ENCODE measurements around the gene NAT14. TPM values are rescaled to one million over a fixed set of nuclear protein-coding genes. Genes with fewer than 3 reads are reported as not detected.

NAT14 gene
- total RNA-seq, 1 donor = 18.1 TPM

- no peak for DNase-seq (ENCODE audit: low read depth)
- no peak overlapping the region for H3K4me3 ChIP-seq (ENCODE audit: low read depth, low read length)
- no peak for TF ChIP-seq CTCF (IDR thresholded peaks at IDR 0.05; ENCODE audit: insufficient read depth, low read depth, low read length)
These were observed 43.2 kb upstream of the NAT14 start for GRCh38 chr19:55441692-55442321.

GRCh38 chr19:55442372-55442961 is 42.5 kb upstream of the NAT14 start:
- no peak overlapping the region for H3K4me3 ChIP-seq (ENCODE audit: low read depth, low read length)
- DNase-seq (ENCODE audit: low read depth) = no peak
- no peak for TF ChIP-seq CTCF (IDR thresholded peaks at IDR 0.05; ENCODE audit: insufficient read depth, low read depth, low read length)

- DNase-seq (ENCODE audit: low read depth) = no peak
- H3K4me3 ChIP-seq (ENCODE audit: low read depth, low read length) = no peak within 1 kb of the TSS
- TF ChIP-seq CTCF (IDR thresholded peaks at IDR 0.05; ENCODE audit: insufficient read depth, low read depth, low read length) = no peak
These were observed 41.8 kb upstream of the NAT14 start, which contains the start of gene SHISA7 for GRCh38 chr19:55443045-55443823. SHISA7 (minus strand) TSS chr19:55443300; CDS start chr19:55442863, 437 bp downstream.

- no peak for DNase-seq (ENCODE audit: low read depth)
These were observed 41.0 kb upstream of the NAT14 start for GRCh38 chr19:55443824-55444480.

GRCh38 chr19:55444646-55445045 is 40.3 kb upstream of the NAT14 start:
- no peak for TF ChIP-seq CTCF (IDR thresholded peaks at IDR 0.05; ENCODE audit: insufficient read depth, low read depth, low read length)
- no peak for DNase-seq (ENCODE audit: low read depth)
- no peak overlapping the region for H3K4me3 ChIP-seq (ENCODE audit: low read depth, low read length)

More at GRCh38 chr19:55443824-55444480, 41.0 kb upstream of the NAT14 start:
- no peak for TF ChIP-seq CTCF (IDR thresholded peaks at IDR 0.05; ENCODE audit: insufficient read depth, low read depth, low read length)
- H3K4me3 ChIP-seq (ENCODE audit: low read depth, low read length) = no peak overlapping the region

- no peak for DNase-seq (ENCODE audit: low read depth)
- no peak overlapping the region for H3K4me3 ChIP-seq (ENCODE audit: low read depth, low read length)
- TF ChIP-seq CTCF (IDR thresholded peaks at IDR 0.05; ENCODE audit: insufficient read depth, low read depth, low read length) = no peak
These were observed 38.9 kb upstream of the NAT14 start for GRCh38 chr19:55446060-55446459.

Measured in fibroblast of villous mesenchyme (primary cell).